ENCODE measurements around the gene AQR. TPM values are rescaled to one million over a fixed set of nuclear protein-coding genes. Genes with fewer than 3 reads are reported as not detected.

AQR gene
- total and polyA plus RNA-seq, 2 of the 8 experiments (the other 6 are each of a cell fraction or from before 2014, with no cell fraction given): 34.5 to 57.6 TPM

GRCh38 chr15:34993412-34993811 lies 23.9 kb upstream of the AQR start:
- Histone ChIP-seq H4K91ac (replicated peaks; ENCODE audit: insufficient read length, low read length) (no peak overlapping the region), H3K14ac (ENCODE audit: insufficient read length) (no peak overlapping the region), H3K79me2 (ENCODE audit: control insufficient read depth in 1 of 2, insufficient read depth in 2 of 2, low read length in 2 of 2) (peaks cover 0 to under 1% of the 10 kb centered on the region in 2 experiments; a peak in 1 of 4 replicates), H2BK12ac (ENCODE audit: low read depth, low read length) (no peak overlapping the region), H3K4ac (replicated peaks; ENCODE audit: insufficient read length, low read depth, low read length) (no peak overlapping the region), H2BK20ac (ENCODE audit: low read length) (peak overlapping the region; percentile 9; the same call in 1 of the 2 replicates), H3K23me2 (ENCODE audit: low read depth, low read length) (peaks cover 2% of the 10 kb centered on the region; the same call in 1 of the 2 replicates), H2BK15ac (ENCODE audit: low read length) (no peak overlapping the region), H3K4me3 (ENCODE audit: extremely low read depth in 1 of 4, insufficient read depth in 2 of 4, low read depth in 3 of 4, low read length in 4 of 4) (no peak overlapping the region), H3K18ac (ENCODE audit: extremely low read depth, low read length) (no peak overlapping the region), H3K56ac (replicated peaks; ENCODE audit: insufficient read length, low read depth, low read length) (no peak overlapping the region), H4K8ac (ENCODE audit: extremely low read depth, insufficient read depth, low read length) (no peak overlapping the region), H2AFZ (ENCODE audit: low read length) (no peak overlapping the region), H2BK120ac (replicated peaks; ENCODE audit: low read depth, low read length) (no peak overlapping the region), H4K5ac (ENCODE audit: insufficient read length, low read depth, low read length) (no peak overlapping the region), H3K27ac (ENCODE audit: low read depth, low read length) (no peak overlapping the region), H3K4me1 (replicated peaks in 1 of 4; ENCODE audit: control insufficient read depth in 3 of 4, insufficient read depth in 4 of 4, low read length in 3 of 4) (peaks cover 1 to 15% (median 5%) of the 10 kb centered on the region in 4 experiments; a peak in 5 of 7 replicates), H3K4me2 (ENCODE audit: insufficient read depth in 1 of 2, low read depth in 2 of 2, low read length in 2 of 2) (no peak overlapping the region), H3K36me3 (ENCODE audit: control insufficient read depth in 2 of 4, insufficient read depth in 4 of 4, low read length in 3 of 4) (no peaks in the 10 kb centered on the region), H2AK5ac (ENCODE audit: low read depth, low read length) (no peak overlapping the region), H4K20me1 (replicated peaks in 1 of 2; ENCODE audit: control insufficient read depth in 1 of 2, insufficient read depth in 2 of 2, low read length in 2 of 2) (no peaks in the 10 kb centered on the region), H3K27me3 (replicated peaks in 1 of 4; ENCODE audit: control insufficient read depth in 3 of 4, extremely low read depth in 1 of 4, insufficient read depth in 3 of 4, low read length in 3 of 4) (no peaks in the 10 kb centered on the region), H3K9me3 (ENCODE audit: insufficient read depth in 2 of 2, low read depth in 1 of 2, low read length in 1 of 2) (no peaks in the 10 kb centered on the region), H3K23ac (ENCODE audit: insufficient read length) (no peak overlapping the region), H3K9ac (replicated peaks in 1 of 4; ENCODE audit: extremely low read depth in 1 of 4, low read depth in 3 of 4, low read length in 3 of 4) (no peak overlapping the region), H2BK5ac (ENCODE audit: low read depth, low read length) (0 out of 2 replicates have a peak overlapping the region, but pooled peaks have one; percentile 35), H3K79me1 (ENCODE audit: low read depth, low read length) (no peaks in the 10 kb centered on the region; the same call in none of the 2 replicates)
- ChIA-PET POLR2A (ENCODE audit: partially characterized antibody) (interaction anchor here (0.6 to 0.9 kb wide), 2 partner anchors 36 to 192 kb away, joined by 3 read pairs; no protein-coding TSS in a partner anchor), CTCF (ENCODE audit: partially characterized antibody) (interaction anchor here (0.8 to 1.5 kb wide), 4 partner anchors 9 to 726 kb away, joined by 3 to 4 read pairs (median 4); no protein-coding TSS in a partner anchor)
- FAIRE-seq: no peak
- 80% methylated on average over 6 of the region's 6 CpGs; no CpG with 5 or more reads in 1 of the 2 experiments for WGBS, 2 experiments (ENCODE audit: extremely low coverage in 1 of 2, insufficient coverage in 1 of 2, insufficient read length in 1 of 2, insufficient replicate concordance in 2 of 2, low coverage in 1 of 2, low lambda C conversion rate in 2 of 2, missing lambda C conversion rate in 1 of 2)
- DNase-seq (ENCODE audit: low read depth in 1 of 2, low spot score in 2 of 2): no peak
- TF ChIP-seq ATF3 (IDR thresholded peaks at IDR 0.05; ENCODE audit: insufficient read depth, low read depth, low read length) (no peak), RNF2 (IDR thresholded peaks at IDR 0.05; ENCODE audit: borderline replicate concordance, low read depth, low read length, missing control alignments, poor library complexity, severe bottlenecking) (no peak), ATF2 (IDR thresholded peaks at IDR 0.05; ENCODE audit: low read length) (no peak)
